ENCODE data around the gene LDLRAD3.

The LDLRAD3 gene

DNA sequence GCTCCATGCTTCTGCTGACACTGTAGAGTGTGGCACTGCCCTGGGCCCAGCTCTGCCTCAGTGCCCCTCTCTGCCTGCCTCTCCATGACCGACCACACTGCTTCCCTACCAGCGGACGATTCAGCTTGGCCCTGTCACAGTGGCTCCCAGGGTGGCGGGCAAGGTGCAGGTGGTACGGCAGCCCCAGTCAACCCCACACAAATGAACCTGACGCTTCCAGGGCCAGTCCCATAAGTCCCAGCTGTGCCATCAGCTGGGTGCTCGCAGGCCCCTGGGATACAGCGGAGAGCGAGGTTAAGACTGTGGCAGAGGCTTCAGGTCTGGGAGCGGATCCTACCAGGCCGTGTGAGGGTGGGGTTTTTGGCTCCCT lies 134.8 kb downstream of the LDLRAD3 start:
- DNase-seq: no peak

DNA sequence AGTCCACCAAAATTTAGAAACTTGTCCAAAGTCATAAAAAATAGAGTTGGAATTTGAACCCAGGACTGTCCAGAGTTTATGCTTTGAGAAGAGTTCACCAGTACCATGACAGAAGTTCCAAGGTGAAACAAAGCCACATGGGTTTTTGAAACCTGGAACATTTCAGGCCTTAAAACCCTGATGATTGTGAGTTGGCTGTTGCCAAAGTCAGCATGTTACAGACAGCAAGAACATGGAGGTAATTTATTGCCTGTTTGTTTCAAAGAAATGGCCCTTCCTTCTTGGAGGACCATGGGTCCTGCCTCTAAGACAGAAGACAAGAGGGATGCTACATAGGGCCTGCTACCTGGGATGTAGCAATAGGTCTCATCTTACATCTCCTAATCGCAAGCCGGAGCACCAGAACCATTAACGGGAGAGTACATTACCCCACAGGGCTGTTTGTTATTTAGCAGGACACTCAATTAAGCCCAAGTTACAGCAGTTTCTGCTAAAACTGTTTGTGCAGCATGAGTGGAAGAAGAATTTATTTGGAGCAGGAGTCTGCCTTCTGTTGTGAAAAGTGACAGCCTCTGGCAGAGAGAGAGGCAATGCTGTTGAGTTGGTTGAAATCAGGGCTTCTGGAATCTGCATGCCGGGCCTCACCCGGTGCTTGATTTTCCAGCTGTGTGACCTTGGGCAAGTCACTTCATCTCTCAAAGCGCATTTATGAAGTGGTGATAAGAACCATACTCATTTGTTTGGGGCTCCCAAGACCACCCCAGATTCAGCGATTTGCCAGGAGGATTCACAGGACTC lies 136.2 kb downstream of the LDLRAD3 start:
- no peak for DNase-seq

GRCh38 chr11:36081274-36081945 lies 137.5 kb downstream of the LDLRAD3 start:
- DNase-seq: no peak

- DNase-seq: no peak
These were observed 142.5 kb downstream of the LDLRAD3 start for GRCh38 chr11:36086366-36086765.

DNA sequence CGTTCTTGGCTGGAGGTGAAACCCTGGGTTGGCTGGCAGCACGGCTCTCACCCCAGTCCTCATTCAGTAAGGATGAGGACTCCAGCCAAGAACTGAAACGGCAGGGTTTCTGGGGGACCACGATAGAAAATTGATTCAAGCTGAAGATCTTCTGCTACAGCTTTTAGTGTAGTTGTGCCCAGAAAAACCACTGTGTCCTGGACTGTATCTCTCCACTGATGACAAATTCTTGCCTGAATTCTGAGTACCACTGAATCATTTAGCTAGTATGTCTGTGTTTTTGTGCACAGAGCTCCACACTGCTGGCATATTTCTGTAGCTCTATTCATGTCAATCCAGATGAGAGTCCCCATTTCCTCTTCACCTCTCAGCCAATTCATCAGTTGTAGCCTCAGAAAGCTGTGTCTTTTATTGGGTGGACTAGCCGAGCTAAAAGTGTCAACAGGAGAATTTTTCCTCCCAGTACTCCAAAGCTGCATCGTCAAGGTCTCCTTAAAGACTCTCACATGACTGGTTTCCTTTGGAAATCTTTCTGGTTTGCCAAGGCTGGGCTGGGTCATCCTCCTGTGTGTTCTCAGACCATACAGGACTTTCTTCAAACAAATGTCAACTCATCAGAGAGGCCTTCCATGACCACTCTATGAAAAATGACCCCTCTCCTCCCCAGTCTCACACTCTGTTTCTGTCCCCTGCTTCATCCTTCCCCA lies 144.6 kb downstream of the LDLRAD3 start:
- DNase-seq: no peak

GRCh38 chr11:36089920-36090319 lies 146.1 kb downstream of the LDLRAD3 start:
- no peak for DNase-seq

DNA sequence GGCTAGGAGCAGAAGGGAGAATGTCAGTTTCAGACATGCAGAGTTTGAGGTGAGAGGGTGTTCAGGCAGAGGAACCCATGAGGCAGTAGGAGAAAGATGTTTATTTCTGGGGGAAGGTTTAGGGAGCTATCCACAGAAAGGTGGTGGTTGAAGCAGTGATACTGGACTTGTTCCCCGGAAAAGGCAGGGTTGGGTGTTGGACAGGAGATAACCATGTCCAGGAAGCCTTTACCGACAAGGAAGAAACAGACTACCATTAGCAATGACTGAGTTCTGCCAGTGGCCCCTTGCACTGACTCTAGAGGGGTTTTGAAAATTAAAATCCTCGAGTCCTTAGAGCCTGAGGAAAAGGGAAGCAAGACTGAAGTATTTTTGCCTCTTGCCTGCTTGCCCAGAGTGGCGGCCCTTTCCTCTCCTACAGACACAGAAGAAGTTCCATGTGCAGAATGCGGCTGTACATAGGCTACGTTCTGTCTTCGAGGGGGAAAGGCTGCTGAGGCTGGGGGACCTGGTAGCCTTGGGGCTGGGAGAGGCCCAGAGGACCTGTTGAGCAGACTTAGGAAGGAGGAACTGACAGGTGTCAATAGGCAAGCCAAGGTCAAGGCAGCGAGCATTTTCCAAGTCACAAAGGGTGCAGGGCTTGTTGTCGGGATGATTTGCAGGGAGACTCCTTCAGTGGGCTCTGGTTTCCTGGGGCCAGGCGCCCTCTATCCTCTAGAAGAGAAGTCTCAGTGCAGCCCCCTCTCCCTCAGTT lies 146.7 kb downstream of the LDLRAD3 start:
- DNase-seq: no peak

GRCh38 chr11:36091256-36091811 lies 147.5 kb downstream of the LDLRAD3 start:
- DNase-seq: no peak

DNA sequence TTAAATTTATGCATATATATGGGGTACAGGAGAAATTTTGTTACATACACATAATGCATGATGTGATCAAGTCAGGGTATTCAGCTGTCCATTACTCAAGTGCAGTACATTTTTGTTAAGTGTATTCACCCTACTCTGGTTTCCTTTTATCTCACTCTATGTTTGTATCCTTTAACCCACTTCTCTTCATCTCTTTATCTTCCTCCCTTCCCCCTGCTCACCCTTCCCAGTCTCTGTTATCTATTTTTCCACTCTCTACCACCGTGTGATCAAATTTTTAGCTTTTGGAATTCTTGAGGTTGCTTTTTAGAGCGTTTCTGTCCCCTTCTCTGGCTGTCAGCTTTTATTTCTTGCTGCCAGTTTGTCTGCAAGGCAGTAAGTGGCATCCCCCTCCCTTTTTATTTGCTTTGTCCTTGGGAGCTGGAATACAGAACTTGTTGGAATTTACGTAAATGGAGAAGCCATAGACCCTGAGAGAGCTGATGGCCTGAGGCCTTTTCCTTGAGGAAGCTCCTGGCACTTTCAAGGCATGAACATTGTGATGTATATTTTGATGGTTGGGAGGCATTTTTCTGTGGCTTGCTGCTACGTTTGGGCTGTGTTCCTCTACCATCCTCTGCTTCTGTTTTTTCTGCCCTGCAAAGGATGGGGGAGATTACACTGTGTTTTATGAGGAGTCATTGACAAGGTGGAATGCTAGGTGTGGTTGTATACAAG lies 148.6 kb downstream of the LDLRAD3 start:
- DNase-seq: no peak

DNA sequence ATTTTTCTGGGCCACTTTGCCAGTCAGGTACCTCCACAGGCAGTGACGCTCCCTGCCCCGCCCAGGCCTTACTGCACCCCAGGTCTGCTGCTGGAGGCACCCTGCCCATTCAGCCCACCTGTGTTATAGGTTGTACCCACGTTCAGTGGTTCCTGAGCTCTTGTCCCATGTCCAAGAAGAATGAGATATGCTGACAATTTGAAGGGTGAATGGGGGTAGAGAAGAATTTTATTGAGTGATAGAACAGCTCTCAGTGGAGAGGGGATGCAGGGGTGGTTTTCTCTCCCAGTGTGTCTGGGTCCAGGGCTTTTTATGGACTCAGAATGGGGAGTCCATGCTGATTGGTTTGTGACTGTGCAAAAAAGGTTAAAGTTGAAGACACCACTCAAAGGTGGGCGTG lies 149.7 kb downstream of the LDLRAD3 start:
- no peak for DNase-seq

- no peak for DNase-seq
These were observed 150.3 kb downstream of the LDLRAD3 start for GRCh38 chr11:36094164-36094563.

- no peak for DNase-seq
These were observed 151.9 kb downstream of the LDLRAD3 start for GRCh38 chr11:36095716-36096115.

DNA sequence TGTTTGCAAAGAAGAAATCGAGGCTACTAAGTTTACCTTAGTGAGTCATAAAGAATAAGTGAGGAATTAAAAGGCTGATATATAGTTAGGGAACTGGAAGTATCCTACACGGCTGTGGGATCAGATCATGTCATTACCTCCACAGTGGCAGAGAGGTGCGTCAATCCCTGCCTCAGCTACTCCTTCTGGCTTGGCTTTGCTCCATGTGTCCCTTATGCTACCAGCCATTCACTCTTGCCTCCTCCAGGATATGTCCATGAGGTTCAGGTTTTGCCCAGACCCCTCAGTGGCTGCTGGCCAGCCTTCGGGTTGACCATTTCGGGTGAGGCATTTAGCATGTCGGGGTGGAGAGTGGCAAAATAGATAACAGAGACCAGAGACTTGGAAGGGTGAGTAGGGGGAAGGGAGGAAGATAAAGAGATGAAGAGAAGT lies 153.4 kb downstream of the LDLRAD3 start:
- DNase-seq: no peak

GRCh38 chr11:36098087-36098486 lies 154.2 kb downstream of the LDLRAD3 start:
- no peak for DNase-seq

- no peak for DNase-seq
These were observed 155.1 kb downstream of the LDLRAD3 start for GRCh38 chr11:36098853-36099375.

DNA sequence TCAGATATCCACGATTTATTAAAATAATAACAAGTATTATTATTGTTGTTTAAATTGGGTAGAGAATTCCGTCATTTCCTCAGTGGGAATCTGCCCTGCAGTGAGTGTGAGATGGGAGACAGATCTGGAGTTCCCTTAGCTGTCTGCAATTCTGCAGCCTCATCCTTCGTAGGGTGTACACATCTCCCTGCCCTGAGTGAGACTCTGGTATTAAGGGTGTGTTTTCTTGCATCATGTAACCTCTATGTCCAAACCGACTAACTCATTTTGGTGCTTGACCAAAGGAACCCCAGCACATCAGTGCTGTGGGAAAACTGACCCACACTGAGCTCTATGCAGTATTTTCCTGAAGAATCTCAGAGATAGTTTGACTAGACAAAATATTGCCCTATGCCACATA lies 157.6 kb downstream of the LDLRAD3 start:
- DNase-seq: no peak

GRCh38 chr11:36102868-36103267 lies 159.0 kb downstream of the LDLRAD3 start:
- no peak for DNase-seq

GRCh38 chr11:36103933-36104530 lies 160.2 kb downstream of the LDLRAD3 start:
- DNase-seq: no peak

DNA sequence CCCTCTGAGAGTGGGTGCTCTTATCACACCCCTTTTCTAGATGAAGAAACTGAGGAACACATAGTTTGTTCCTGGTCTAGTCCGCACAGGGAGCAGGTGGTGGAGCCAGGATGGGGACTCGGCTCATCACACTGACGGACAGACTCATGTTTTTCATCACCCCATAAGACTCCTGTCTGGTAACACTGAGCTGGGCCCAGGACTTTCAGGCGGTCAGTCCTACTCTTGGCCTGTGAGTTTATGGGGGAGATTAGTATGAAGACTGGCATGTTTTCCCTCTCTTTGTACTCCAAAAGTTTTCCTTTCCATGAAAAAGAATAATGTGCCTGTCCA lies 160.8 kb downstream of the LDLRAD3 start:
- DNase-seq: no peak

GRCh38 chr11:36105743-36106581 lies 162.1 kb downstream of the LDLRAD3 start:
- DNase-seq: no peak

DNA sequence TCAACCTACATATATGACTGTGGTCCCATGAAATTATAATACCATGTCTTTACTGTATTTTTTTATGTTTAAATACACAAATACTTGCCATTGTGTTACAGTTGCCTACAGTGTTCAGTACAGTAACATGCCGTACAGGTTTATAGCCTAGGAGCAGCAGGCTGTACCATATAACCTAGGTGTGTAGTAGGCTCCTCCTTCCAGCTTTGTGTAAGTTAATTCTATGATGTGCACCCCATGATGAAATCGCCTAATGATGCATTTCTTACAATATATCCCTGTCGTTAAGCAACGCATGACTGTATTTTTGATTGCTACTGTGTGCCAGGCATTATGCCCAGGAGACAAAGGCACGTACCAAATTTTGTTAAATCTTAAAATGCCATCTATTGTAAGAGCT lies 163.7 kb downstream of the LDLRAD3 start:
- no peak for DNase-seq

Data from NCI-H524 (cell line).